GM12875 (cell line): ENCODE results near the gene CAV3.
"Not testable (repeated sequence)": the region's sequence is repeated elsewhere in the genome, so short reads cannot be mapped to it uniquely, and the experiment has no call there.

ENCODE experiments used
- H3K4me3 ChIP-seq: one replicate; pipeline ENCODE4 v1.5.1; 2011; ENCODE audit warnings: low read depth, low read length, control low read depth
- CTCF ChIP-seq: IDR thresholded peaks from 2 replicates; pipeline ENCODE4 v1.5.1; 2011; ENCODE audit warnings: low read depth, mild to moderate bottlenecking, control low read depth, inconsistent platforms, low read length, moderate library complexity, borderline replicate concordance; ENCODE audit not compliant: insufficient read depth

The CAV3 gene

GRCh38 chr3:8733332-8734094, at the start of gene CAV3:
TSS of gene CAV3 (plus strand) at chr3:8733802. CDS start at chr3:8733877, 75 bp downstream.
- H3K4me3 ChIP-seq, result no peak within 1 kb of the TSS
- TF ChIP-seq CTCF, result no peak

GRCh38 chr3:8684992-8685391, 48.6 kb upstream of the CAV3 start:
- H3K4me3 ChIP-seq, result not testable (repeated sequence)

GRCh38 chr3:8691295-8691694, 42.3 kb upstream of the CAV3 start:
- not testable (repeated sequence) for H3K4me3 ChIP-seq

GRCh38 chr3:8702560-8702959, 31.0 kb upstream of the CAV3 start:
- no peak overlapping the region for H3K4me3 ChIP-seq
- TF ChIP-seq CTCF, result peak; percentile 47; the same call in 1 of the 2 replicates

- H3K4me3 ChIP-seq, result no peak overlapping the region
- no peak for TF ChIP-seq CTCF
Measured at GRCh38 chr3:8705575-8705974, 28.0 kb upstream of the CAV3 start.

GRCh38 chr3:8709287-8709686, 24.3 kb upstream of the CAV3 start:
- no peak overlapping the region for H3K4me3 ChIP-seq
- TF ChIP-seq CTCF, result no peak

GRCh38 chr3:8709801-8710507, 23.6 kb upstream of the CAV3 start:
- no peak overlapping the region for H3K4me3 ChIP-seq
- no peak for TF ChIP-seq CTCF
